ENCODE measurements around the gene DNAJC13.
A peak's percentile ranks its signal among the peaks of the same experiment; 100 is the strongest.

The DNAJC13 gene

DNA sequence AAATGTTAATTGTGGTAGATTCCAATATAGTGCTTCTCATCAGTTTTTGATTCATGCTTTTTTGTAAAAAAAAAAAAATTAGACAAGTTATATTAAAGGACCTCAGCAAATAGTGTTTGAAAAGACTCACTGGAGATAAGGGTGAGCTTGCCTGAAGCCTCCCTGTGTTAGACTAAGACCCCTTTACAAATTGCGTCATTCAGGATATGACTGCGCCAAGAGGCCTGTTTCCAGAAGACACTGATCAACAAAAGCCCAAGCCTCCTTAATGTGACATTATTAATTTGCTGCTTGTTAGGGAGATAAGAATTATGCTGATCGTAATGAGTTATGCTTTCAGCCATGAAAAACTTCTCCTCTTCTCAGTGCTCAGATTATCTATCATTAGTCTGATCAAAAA, 13.0 kb upstream of the DNAJC13 start:
- no peak for DNase-seq (ENCODE audit: low read depth in 2 of 2, low spot score in 1 of 2)

DNA sequence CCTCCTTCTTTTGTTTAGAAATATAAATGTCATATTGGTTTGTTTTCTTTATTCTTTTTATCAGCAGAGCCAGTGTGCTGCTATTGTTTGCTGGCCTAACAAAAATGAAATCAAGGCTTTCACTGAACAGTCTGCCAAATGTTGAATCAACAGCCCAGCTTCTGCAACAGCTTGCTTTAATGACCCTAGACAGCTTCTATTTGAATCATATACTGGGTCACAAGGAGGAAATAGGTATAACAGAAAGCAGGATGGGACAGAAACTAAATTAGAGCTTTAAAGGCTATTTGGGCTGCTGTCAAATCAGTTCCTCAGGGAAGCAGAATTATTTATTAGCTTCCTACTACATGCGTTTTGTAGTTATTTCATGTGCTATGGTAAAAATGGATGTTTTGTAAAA, 12.1 kb upstream of the DNAJC13 start:
- DNase-seq (ENCODE audit: low read depth in 2 of 2, low spot score in 1 of 2), result no peak

- DNase-seq (ENCODE audit: low read depth in 2 of 2, low spot score in 1 of 2), result no peak
Measured at GRCh38 chr3:132405609-132406299, 11.5 kb upstream of the DNAJC13 start.

GRCh38 chr3:132406587-132406986, 10.7 kb upstream of the DNAJC13 start:
- no peak for DNase-seq (ENCODE audit: low read depth in 2 of 2, low spot score in 1 of 2)

DNA sequence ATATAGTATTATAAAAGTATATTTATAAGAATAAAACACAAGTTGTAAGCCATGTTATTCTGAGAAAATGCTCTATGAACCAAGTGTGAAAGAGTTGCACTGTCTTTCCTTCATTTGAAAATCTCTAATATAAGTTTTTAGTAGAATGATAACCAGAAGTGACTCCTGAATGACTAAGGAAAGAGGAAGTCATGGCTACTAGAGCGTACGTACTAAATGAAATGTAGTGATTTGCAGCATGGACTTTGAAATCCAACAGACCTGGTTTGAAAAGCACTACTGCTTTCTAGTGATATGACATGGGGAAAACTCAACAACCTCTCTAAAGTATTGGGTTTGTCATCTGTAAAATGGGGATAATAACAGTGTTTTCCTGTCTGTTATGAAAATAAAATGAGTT, 10.3 kb upstream of the DNAJC13 start:
- DNase-seq (ENCODE audit: low read depth in 2 of 2, low spot score in 1 of 2), result no peak

GRCh38 chr3:132414841-132415240, 2.5 kb upstream of the DNAJC13 start:
- no peak for DNase-seq (ENCODE audit: low read depth in 2 of 2, low spot score in 1 of 2)

GRCh38 chr3:132416161-132416560, 1.1 kb upstream of the DNAJC13 start:
- DNase-seq (ENCODE audit: low read depth in 2 of 2, low spot score in 1 of 2), result no peak

DNA sequence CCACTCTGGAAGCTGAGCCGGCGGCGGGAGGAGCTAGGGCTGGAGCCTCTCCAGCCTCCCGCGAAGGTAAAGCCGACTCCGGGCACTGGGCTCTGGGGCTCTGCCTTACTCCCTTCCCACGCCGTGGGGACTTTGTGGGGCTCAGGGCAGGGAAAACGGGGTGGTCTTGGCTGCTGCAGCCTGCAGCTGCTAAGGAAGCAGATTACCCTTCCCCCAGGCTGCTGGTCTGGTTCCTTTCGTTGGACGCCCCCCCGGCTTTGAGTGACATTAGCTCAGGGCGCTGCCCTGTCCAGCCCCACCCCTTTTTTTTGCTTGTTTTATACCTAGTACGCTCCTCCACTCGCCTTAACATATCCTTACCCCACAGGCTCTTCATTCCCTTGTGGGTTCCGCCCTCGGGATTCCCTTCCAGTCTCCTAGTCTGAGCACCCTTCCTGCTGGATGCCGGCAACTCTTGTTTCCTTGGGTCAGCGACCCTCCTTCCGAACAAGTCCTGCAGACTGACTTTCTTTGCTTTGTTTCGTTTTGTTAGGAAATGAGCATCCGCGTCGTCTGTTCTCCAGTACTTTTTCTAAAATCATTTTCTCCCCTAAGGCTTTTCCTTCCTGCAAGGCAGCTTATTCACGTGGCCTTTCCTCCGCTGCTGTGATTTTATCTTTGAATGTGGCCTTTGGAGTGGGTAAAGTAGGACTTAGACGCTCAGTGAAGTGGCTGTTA, 551 bp downstream of the DNAJC13 start:
- peak in 1 of 2 donors; percentile 9 for DNase-seq (ENCODE audit: low read depth in 2 of 2, low spot score in 1 of 2)

DNA sequence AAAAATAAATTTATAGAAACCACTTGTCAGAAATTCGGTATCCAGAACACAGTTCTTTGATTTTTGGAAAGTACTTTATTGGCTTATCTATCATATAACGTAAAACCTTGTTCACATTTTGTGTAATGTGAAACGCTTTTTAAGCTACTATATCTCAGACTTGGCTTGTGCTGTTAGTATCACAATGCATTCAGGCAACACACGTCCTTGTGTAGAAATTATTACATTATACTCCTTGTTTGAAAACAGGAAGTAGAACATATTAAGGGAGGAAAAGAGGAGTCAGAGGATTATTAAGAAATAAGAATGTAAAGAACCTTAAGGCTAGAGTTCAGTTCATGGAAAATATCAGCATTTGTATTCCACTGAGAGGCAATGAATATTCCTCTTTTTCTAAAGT, 1.6 kb downstream of the DNAJC13 start:
- DNase-seq (ENCODE audit: low read depth in 2 of 2, low spot score in 1 of 2), result no peak

GRCh38 chr3:132421832-132422231, 4.5 kb downstream of the DNAJC13 start:
- no peak for DNase-seq (ENCODE audit: low read depth in 2 of 2, low spot score in 1 of 2)

DNA sequence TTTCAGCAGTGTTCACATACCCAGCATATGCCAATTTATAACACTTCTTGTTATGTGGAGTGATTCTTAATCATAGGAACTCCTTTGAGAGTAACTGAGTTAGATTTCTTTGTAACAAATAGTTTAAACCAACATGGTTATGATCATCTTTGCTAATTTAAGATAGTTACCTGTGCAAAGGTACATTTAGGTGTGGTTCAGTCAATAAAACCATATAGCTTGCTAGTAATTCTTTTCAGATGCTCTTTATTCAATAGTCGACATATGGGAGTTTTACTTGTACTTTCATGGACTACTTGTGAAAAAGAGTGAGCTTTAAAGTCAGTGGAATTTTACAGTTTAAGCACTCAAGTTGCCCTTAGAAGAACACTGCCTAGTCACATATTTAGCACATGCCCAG, 5.2 kb downstream of the DNAJC13 start:
- DNase-seq (ENCODE audit: low read depth in 2 of 2, low spot score in 1 of 2), result no peak

DNA sequence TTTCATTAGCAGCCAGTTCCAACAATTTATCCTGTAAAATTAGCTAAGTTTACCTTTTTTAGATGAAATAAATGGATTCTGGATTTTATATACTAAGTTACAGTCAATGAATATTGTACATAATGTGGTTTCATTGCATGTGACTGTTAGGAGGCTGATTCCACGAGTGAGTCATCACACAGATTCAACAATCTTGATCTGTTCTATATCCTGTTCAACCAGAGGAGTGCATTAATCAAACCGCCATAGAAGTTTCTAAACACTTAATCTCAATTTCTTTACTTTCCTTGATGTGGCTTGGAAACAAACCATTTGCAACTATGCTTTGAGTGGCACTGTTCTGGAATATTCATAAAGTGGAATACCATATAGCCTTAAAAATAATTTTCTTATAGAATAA, 15.3 kb downstream of the DNAJC13 start:
- DNase-seq (ENCODE audit: low read depth in 2 of 2, low spot score in 1 of 2), result no peak

DNA sequence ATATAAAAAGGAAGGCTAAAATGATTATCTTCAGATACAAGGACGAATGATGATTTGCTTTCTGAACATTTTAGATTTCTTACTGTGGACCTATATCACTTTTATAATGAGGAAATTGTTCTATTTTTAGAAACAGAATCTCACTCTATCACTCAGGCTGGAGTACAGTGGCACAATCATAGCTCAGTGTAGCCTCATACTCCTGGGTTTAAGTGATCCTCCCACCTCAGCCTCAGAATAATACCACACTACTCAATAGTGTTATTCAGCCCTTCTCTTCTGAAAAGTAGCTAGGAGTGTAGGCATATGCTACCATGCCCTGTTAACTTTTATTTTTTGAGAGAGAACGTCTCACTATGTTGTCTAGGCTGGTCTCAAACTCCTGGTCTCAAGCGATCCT, 15.8 kb downstream of the DNAJC13 start:
- no peak for DNase-seq (ENCODE audit: low read depth in 2 of 2, low spot score in 1 of 2)

DNA sequence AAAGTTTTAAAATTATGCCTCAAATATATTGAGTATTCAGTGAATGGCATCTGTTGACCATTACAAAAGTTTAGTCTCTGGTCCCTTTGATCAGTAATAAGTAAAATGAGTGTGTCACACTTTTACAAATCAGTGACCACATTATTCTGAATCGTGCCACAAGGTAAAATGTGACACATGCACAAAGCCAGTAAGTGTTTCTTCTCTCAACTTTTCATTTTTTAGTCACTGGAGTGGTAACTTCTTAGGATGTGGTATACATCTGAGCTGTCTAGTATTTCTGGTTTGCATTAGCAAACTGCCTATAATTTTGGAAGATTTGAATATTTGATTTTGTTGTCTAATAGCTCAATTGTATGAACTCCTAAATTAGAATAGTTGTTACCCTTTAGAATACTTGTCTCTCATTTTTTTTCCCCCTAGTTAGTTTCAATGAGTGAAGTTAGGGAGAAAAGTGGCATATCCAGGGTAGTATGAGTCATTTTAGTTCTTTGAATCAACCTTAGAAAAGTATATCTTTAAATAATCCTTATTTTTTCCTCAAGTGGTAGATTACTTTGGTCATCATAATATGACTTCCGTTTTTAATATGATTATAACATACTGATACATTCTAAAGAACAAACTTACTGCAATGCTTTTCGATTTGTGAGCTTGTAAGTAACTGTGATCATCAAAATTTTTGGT, 18.1 kb downstream of the DNAJC13 start:
- DNase-seq (ENCODE audit: low read depth in 2 of 2, low spot score in 1 of 2), result no peak

- DNase-seq (ENCODE audit: low read depth in 2 of 2, low spot score in 1 of 2), result no peak
Measured at GRCh38 chr3:132435911-132436425, 18.7 kb downstream of the DNAJC13 start.

DNA sequence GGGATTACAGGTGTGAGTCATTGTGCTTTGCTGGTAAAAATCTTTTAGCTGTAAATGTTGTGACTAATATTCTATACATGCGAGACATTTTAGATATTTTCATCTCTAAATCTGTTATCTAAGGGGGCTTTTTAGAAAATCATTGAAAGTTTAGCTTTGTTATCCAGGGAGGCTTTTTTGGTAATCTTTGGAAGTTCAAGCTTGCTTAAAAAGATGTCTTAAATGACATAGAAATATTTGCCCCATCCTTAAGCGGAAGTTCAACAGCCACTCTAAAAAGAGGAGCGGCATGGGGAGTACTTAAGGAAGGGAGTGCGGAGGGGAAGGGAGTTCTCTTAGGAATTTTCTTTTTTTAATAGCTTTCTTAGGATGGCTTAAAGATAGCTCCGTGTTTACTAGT, 26.1 kb downstream of the DNAJC13 start:
- no peak for DNase-seq (ENCODE audit: low read depth in 2 of 2, low spot score in 1 of 2)

DNA sequence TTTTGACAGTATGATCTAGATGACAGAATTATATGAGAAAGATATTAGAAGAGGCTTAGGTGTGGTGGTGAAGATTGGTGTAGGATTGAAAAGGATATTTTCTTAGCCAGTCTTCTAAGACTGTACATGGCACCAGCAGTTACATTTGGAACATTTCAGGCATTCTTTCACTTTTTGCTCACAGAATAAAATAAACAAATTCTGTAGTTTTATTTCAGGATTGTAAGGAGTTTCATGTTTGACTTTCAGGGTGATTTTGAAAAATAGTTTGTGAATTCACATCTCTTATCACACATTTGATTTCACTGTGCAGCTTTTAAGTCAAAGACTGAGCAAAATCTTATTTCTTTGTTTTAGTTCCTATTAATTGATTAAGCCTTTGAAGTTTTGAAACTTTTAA, 27.1 kb downstream of the DNAJC13 start:
- no peak for DNase-seq (ENCODE audit: low read depth in 2 of 2, low spot score in 1 of 2)

GRCh38 chr3:132445817-132446216, 28.5 kb downstream of the DNAJC13 start:
- DNase-seq (ENCODE audit: low read depth in 2 of 2, low spot score in 1 of 2), result no peak

DNA sequence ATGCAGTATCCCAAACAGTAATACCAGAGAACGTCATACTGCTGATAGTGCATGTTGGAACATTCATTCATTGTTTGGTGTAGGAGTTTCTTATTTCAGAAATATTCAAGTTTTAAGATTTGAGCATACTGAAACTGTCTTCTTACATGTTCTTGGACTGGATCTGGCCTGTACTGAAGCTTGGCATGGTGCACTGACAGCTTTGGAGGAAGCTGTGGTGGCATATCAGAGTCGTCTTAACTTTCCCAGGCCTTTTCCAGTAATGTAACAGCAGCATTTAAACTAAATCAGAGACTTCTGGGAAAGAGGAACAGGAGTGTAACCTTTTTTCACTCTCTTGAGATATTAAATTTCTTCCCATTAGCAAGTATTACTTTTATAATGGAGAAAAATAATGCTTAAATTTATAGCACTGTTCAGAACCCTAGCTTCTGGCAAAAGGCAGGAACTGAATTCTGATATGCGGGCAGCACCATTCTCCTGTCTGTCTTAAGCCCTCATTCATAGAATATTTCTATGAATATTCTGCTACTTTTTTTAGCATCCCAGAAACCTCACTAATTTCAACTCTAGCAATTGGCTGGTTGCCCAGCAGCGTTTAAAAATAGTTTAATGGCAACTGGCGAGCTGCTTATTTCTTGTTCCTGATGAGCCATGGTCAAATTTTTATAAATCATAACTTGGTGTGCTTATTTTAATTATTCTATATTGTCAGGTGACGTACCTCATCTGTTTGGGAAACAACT, 31.1 kb downstream of the DNAJC13 start:
- no peak for DNase-seq (ENCODE audit: low read depth in 2 of 2, low spot score in 1 of 2)

DNA sequence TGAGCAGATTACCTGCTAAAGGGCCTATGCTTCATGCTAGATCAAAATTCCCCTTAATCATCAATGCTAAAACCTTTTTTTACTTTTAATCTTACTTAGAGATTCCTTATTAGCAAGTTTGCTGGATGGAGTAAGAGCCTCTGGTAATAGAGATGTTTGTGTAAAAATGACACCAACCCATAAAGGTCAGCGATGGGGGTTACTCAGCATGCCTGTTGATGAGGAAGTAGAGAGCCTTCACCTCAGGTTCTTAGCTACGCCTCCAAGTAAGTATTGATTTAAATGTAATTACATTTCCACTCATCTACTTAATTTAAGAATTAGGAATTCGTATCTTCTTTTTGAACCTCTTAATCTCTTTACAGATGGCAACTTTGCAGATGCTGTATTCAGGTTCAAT, 38.8 kb downstream of the DNAJC13 start:
- DNase-seq (ENCODE audit: low read depth in 2 of 2, low spot score in 1 of 2), result no peak

DNA sequence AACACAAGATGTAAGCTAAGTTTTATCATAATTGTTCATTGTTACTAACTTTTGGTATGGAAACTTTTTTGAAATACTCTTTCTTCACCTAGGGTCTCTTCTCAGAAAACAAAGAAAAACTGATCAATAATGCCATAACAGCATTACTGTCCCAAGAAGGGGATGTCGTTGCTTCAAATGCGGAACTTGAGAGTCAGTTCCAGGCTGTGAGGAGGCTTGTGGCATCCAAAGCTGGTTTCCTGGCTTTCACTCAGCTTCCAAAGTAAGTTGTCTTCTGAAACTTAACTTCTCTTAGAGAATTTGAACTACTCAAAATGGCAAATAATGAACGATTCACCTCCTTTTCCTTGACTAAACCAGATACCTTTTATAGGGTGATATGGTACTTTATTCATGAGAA, 39.3 kb downstream of the DNAJC13 start:
- DNase-seq (ENCODE audit: low read depth in 2 of 2, low spot score in 1 of 2), result no peak
